Astrocyte (in vitro differentiated cells and primary cell): ENCODE measurements around the gene SNX10. TPM values are rescaled to one million over a fixed set of nuclear protein-coding genes. Genes with fewer than 3 reads are reported as not detected.
A peak's percentile ranks its signal among the peaks of the same experiment; 100 is the strongest.
"Not testable (repeated sequence)": the region's sequence is repeated elsewhere in the genome, so short reads cannot be mapped to it uniquely, and the experiment has no call there.

ENCODE experiments used
- DNase-seq: peaks from one replicate; pipeline ENCODE4 v3.0.0-alpha.2; 2010; ENCODE audit warnings: low read depth
- FAIRE-seq: peaks from 2 replicates; lab custom pipeline; 2011; peaks lifted over from hg19 to GRCh38; lab: Jason Lieb, UNC
- H2AFZ ChIP-seq: 2 replicates; pipeline ENCODE4 v1.6.0; 2012; ENCODE audit warnings: low read depth, low read length, inconsistent platforms
- H3K27ac ChIP-seq: 2 replicates; pipeline ENCODE4 v1.5.1; 2011; ENCODE audit warnings: low read depth, low read length, inconsistent platforms
- H3K27me3 ChIP-seq: 2 replicates; pipeline ENCODE4 v1.6.0; 2011; ENCODE audit warnings: low read length, inconsistent platforms; ENCODE audit not compliant: insufficient read depth
- H3K36me3 ChIP-seq: 2 replicates; pipeline ENCODE4 v1.5.1; 2011; ENCODE audit warnings: low read length, inconsistent platforms; ENCODE audit not compliant: insufficient read depth
- H3K4me1 ChIP-seq: 2 replicates; pipeline ENCODE4 v1.5.1; 2011; ENCODE audit warnings: low read length, inconsistent platforms; ENCODE audit not compliant: insufficient read depth
- H3K4me2 ChIP-seq: 2 replicates; pipeline ENCODE4 v1.6.0; 2012; ENCODE audit warnings: low read length, inconsistent platforms
- H3K4me3 ChIP-seq: 2 replicates; pipeline ENCODE4 v1.5.1; 2011; ENCODE audit warnings: low read depth, mild to moderate bottlenecking, low read length, inconsistent platforms; ENCODE audit not compliant: insufficient read depth
- H3K79me2 ChIP-seq: 2 replicates; pipeline ENCODE4 v1.6.0; 2012; ENCODE audit warnings: mild to moderate bottlenecking, low read length, inconsistent platforms; ENCODE audit not compliant: insufficient read depth
- H3K9ac ChIP-seq: 2 replicates; pipeline ENCODE4 v1.6.0; 2012; ENCODE audit warnings: mild to moderate bottlenecking, low read length, inconsistent platforms
- H3K9me3 ChIP-seq: 2 replicates; pipeline ENCODE4 v1.5.1; 2012; ENCODE audit warnings: low read depth, mild to moderate bottlenecking, low read length, inconsistent platforms; ENCODE audit not compliant: insufficient read depth
- H4K20me1 ChIP-seq: 2 replicates; pipeline ENCODE4 v1.6.0; 2012; ENCODE audit warnings: low read length, inconsistent platforms; ENCODE audit not compliant: insufficient read depth
- H3K27ac Mint-ChIP-seq: one replicate; pipeline ENCODE4 v1.8.0; 2021; ENCODE audit warnings: mild to moderate bottlenecking, mixed read lengths; ENCODE audit not compliant: unreplicated experiment
- H3K27me3 Mint-ChIP-seq: one replicate; pipeline ENCODE4 v1.8.0; 2021; ENCODE audit warnings: low read depth, mixed read lengths; ENCODE audit not compliant: unreplicated experiment
- H3K36me3 Mint-ChIP-seq: one replicate; pipeline ENCODE4 v1.8.0; 2021; ENCODE audit warnings: low read depth, mixed read lengths; ENCODE audit not compliant: unreplicated experiment
- H3K4me1 Mint-ChIP-seq: one replicate; pipeline ENCODE4 v1.8.0; 2021; ENCODE audit warnings: low read depth, mixed read lengths; ENCODE audit not compliant: unreplicated experiment
- H3K4me3 Mint-ChIP-seq: one replicate; pipeline ENCODE4 v1.8.0; 2021; ENCODE audit warnings: mild to moderate bottlenecking, moderate library complexity, mixed read lengths; ENCODE audit not compliant: unreplicated experiment
- H3K9me3 Mint-ChIP-seq: one replicate; pipeline ENCODE4 v1.8.0; 2021; ENCODE audit warnings: mild to moderate bottlenecking, mixed read lengths; ENCODE audit not compliant: unreplicated experiment
- EZH2 ChIP-seq: IDR thresholded peaks from 2 replicates; pipeline ENCODE4 v1.6.1; 2012; ENCODE audit warnings: mild to moderate bottlenecking, low read length, inconsistent platforms; ENCODE audit not compliant: insufficient read depth
- total RNA-seq: library from RNA; stranded (reverse); gene quantifications from 2 replicates; pipeline ENCODE4 v1.2.1, GENCODE V29; 2021
- TF ChIP-seq, protein P1 (sequence below): IDR thresholded peaks from 2 replicates; pipeline ENCODE4 v1.5.1; 2011; ENCODE audit warnings: low read depth, mild to moderate bottlenecking, inconsistent platforms, low read length, moderate library complexity; ENCODE audit not compliant: insufficient read depth

SNX10 gene
- total RNA-seq, 1 donor from 2014 or later, result 5.4 TPM

DNA sequence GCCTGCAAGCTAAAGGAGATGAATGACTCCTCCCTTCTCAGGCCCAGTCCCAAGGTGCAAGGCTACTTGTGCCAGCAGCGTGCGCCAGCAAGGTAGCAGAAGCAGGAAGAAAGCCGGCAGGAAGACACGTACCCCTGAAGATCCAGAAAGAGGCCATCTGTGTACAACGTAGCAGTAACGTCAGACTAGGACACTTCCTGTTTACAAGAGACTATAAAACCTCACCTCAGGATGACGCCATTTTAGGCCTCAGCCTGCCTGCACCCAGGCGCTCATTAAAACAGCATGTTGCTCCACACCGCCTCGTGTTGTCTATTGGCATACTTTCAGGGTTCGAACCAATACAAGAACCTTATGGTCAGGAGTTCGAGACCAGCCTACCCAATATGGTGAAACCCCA, 41.4 kb upstream of the SNX10 start:
- peaks cover 3% of the 10 kb centered on the region for H3K27me3 Mint-ChIP-seq
- H3K4me3 Mint-ChIP-seq, result no peak overlapping the region
- Histone ChIP-seq H3K36me3 (no peaks in the 10 kb centered on the region), H3K4me3 (no peak overlapping the region), H3K27me3 (no peaks in the 10 kb centered on the region), H3K79me2 (no peaks in the 10 kb centered on the region), H3K4me2 (no peak overlapping the region), H3K4me1 (no peaks in the 10 kb centered on the region), H3K9ac (no peak overlapping the region), H3K9me3 (no peaks in the 10 kb centered on the region), H4K20me1 (no peaks in the 10 kb centered on the region), H3K27ac (no peak overlapping the region), H2AFZ (no peak overlapping the region)
- H3K27ac Mint-ChIP-seq, result no peak overlapping the region
- no peak for TF ChIP-seq EZH2
- no peak for FAIRE-seq
- no peaks in the 10 kb centered on the region for H3K4me1 Mint-ChIP-seq
- no peak for DNase-seq
- no peaks in the 10 kb centered on the region for H3K9me3 Mint-ChIP-seq
- no peaks in the 10 kb centered on the region for H3K36me3 Mint-ChIP-seq

DNA sequence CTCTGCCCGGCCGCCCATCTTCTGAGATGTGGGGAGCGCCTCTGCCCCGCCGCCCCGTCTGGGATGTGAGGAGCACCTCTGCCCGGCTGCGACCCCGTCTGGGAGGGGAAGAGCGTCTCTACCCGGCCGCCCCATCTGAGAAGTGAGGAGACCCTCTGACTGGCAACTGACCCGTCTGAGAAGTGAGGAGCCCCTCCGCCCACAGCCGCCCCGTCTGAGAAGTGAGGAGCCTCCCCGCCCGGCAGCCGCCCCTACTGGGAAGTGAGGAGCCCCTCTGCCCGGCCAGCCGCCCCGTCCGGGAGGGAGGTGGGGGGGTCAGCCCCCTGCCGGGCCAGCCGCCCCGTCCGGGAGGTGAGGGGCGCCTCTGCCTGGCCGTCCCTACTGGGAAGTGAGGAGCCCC, 29.8 kb upstream of the SNX10 start:
- not testable (repeated sequence) for H3K4me1 ChIP-seq, H3K9me3 ChIP-seq, H3K36me3 ChIP-seq, H3K27ac ChIP-seq, H3K4me2 ChIP-seq, H3K27me3 ChIP-seq, H2AFZ ChIP-seq, DNase-seq, H3K27ac Mint-ChIP-seq, H3K4me3 ChIP-seq, H3K27me3 Mint-ChIP-seq, H4K20me1 ChIP-seq, H3K4me1 Mint-ChIP-seq, H3K9ac ChIP-seq, FAIRE-seq, H3K36me3 Mint-ChIP-seq, H3K4me3 Mint-ChIP-seq, H3K79me2 ChIP-seq
- peaks cover 14% of the 10 kb centered on the region for H3K9me3 Mint-ChIP-seq

DNA sequence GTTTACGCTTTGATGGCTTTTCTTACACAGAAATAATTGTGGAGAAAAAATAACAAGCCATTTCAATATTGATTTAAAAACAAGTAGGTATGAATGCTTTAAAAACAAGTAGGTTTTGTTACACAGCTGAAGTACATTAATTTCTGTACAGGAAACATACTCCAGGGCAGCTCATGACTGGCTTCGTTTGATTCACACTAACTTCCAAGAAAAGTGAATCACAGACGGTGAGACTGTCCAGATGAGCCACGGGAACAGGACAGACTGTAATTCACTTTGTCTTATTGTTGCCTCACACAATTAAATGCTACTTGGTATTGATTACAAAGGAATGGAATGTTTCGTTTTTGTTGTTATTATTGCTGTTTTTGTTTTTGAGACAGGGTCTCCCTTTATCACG, 26.6 kb upstream of the SNX10 start:
- H3K4me3 ChIP-seq, result no peak overlapping the region
- no peaks in the 10 kb centered on the region for H3K79me2 ChIP-seq
- no peaks in the 10 kb centered on the region for H3K27me3 ChIP-seq
- H3K36me3 ChIP-seq, result no peaks in the 10 kb centered on the region
- no peaks in the 10 kb centered on the region for H3K27me3 Mint-ChIP-seq
- no peak overlapping the region for H3K9ac ChIP-seq
- H3K27ac Mint-ChIP-seq, result peak overlapping the region; percentile 93
- H3K9me3 ChIP-seq, result peaks cover 4% of the 10 kb centered on the region
- H3K27ac ChIP-seq, result no peak overlapping the region
- peak overlapping the region; percentile 34 for H3K4me3 Mint-ChIP-seq
- no peak overlapping the region for H3K4me2 ChIP-seq
- peaks cover 14% of the 10 kb centered on the region for H3K9me3 Mint-ChIP-seq
- peaks cover 8% of the 10 kb centered on the region for H3K4me1 Mint-ChIP-seq
- no peaks in the 10 kb centered on the region for H3K4me1 ChIP-seq
- H4K20me1 ChIP-seq, result no peaks in the 10 kb centered on the region
- no peaks in the 10 kb centered on the region for H3K36me3 Mint-ChIP-seq
- FAIRE-seq (no peak), DNase-seq (no peak)
- TF ChIP-seq, protein P1, sequence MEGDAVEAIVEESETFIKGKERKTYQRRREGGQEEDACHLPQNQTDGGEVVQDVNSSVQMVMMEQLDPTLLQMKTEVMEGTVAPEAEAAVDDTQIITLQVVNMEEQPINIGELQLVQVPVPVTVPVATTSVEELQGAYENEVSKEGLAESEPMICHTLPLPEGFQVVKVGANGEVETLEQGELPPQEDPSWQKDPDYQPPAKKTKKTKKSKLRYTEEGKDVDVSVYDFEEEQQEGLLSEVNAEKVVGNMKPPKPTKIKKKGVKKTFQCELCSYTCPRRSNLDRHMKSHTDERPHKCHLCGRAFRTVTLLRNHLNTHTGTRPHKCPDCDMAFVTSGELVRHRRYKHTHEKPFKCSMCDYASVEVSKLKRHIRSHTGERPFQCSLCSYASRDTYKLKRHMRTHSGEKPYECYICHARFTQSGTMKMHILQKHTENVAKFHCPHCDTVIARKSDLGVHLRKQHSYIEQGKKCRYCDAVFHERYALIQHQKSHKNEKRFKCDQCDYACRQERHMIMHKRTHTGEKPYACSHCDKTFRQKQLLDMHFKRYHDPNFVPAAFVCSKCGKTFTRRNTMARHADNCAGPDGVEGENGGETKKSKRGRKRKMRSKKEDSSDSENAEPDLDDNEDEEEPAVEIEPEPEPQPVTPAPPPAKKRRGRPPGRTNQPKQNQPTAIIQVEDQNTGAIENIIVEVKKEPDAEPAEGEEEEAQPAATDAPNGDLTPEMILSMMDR, result no peak
- no peak for TF ChIP-seq EZH2
- no peak overlapping the region for H2AFZ ChIP-seq
